K562 (cell line): Measurements from ENCODE around the gene DRAXIN. TPM values are rescaled to one million over a fixed set of nuclear protein-coding genes. Genes with fewer than 3 reads are reported as not detected.
A peak's percentile ranks its signal among the peaks of the same experiment; 100 is the strongest.

Experiments used
- ATAC-seq: fragments of 200-7000 bp; cut with Tn5 transposase; 3 replicates; pipeline ENCODE4 v1.9.1; 2020; ENCODE audit warnings: moderate library complexity
- BruUV-seq: library from RNA; stranded (reverse); fragments of 400-500 nt; replicated peaks from 2 replicates; lab custom pipeline; 2021; lab: Mats Ljungman, UMichigan
- CTCF ChIA-PET: fragments of 300-600 bp; formaldehyde crosslinking; extraction: SDS; loops from one replicate; lab custom pipeline; 2021; ENCODE audit warnings: low intra/inter-chr PET ratio; lab: Yijun Ruan, JAX
- POLR2A ChIA-PET: fragments of 300-600, 350-650 bp; sonication (Branson Sonifier 250); formaldehyde crosslinking; extraction: SDS; loops from one replicate; lab custom pipeline; 2021; ENCODE audit warnings: antibody characterized with exemption, inconsistent platforms; lab: Yijun Ruan, JAX
- DNase-seq, 4 experiments: peaks; one replicate each; pipeline versions ENCODE4 v3.0.0 to v3.0.0-alpha.2; 2011 to 2018; ENCODE audit warnings: low spot score in 3 of 4, mixed read lengths in 3 of 4; ENCODE audit errors: extremely low read depth in 1 of 4
- FAIRE-seq: peaks from 2 replicates; lab custom pipeline; 2011; peaks lifted over from hg19 to GRCh38; lab: Jason Lieb, UNC
- H2AFZ ChIP-seq: 2 replicates; pipeline ENCODE4 v1.6.0; 2011; ENCODE audit warnings: low read depth, low read length, control low read depth, inconsistent platforms
- H3K27ac ChIP-seq: fragments of 200-600 bp; 3 replicates; pipeline ENCODE4 v1.8.0; 2011; ENCODE audit warnings: low read depth, mild to moderate bottlenecking, control low read depth, inconsistent platforms, low read length, moderate library complexity, mixed read lengths; ENCODE audit errors: extremely low read depth
- H3K27me3 ChIP-seq, 2 experiments: fragments of 300-600 bp in 1 of 2; 2 replicates in 1 of 2; 3 replicates in 1 of 2; pipeline versions ENCODE4 v1.6.0 to v1.8.0; 2011; ENCODE audit warnings: inconsistent platforms in 2 of 2, low read length in 2 of 2, mild to moderate bottlenecking in 1 of 2, mixed read lengths in 1 of 2, moderate library complexity in 1 of 2; ENCODE audit not compliant: control insufficient read depth in 2 of 2, insufficient read depth in 2 of 2
- H3K36me3 ChIP-seq: fragments of 300-600 bp; 3 replicates; pipeline ENCODE4 v1.8.0; 2011; ENCODE audit warnings: mild to moderate bottlenecking, low read length, inconsistent platforms; ENCODE audit not compliant: control insufficient read depth, insufficient read depth
- H3K4me1 ChIP-seq, 2 experiments: fragments of 200-600 bp in 1 of 2; replicated peaks in 1 of 2; 2 replicates in 1 of 2; 3 replicates in 1 of 2; pipeline versions ENCODE4 v1.5.1 to v1.8.0; 2011; ENCODE audit warnings: inconsistent platforms in 2 of 2, low read length in 2 of 2, mild to moderate bottlenecking in 1 of 2, mixed read lengths in 1 of 2, moderate library complexity in 1 of 2; ENCODE audit not compliant: control insufficient read depth in 2 of 2, insufficient read depth in 2 of 2
- H3K4me2 ChIP-seq: 2 replicates; pipeline ENCODE4 v1.6.1; 2011; ENCODE audit warnings: low read length, control low read depth, inconsistent platforms, mixed read lengths; ENCODE audit not compliant: insufficient read depth
- H3K4me3 ChIP-seq: fragments of 200-600 bp; sonication (generic), shearing (Covaris generic); 2 replicates; pipeline ENCODE4 v1.5.1; 2016; ENCODE audit warnings: control low read depth, inconsistent platforms
- H3K79me2 ChIP-seq: fragments of 200-600 bp; 3 replicates; pipeline ENCODE4 v1.8.0; 2011; ENCODE audit warnings: low read length, inconsistent platforms; ENCODE audit not compliant: control insufficient read depth, insufficient read depth
- H3K9ac ChIP-seq, 2 experiments: 2 replicates each; pipeline versions ENCODE4 v1.6.0 to v1.6.1; 2011; ENCODE audit warnings: low read depth in 2 of 2, low read length in 2 of 2, control low read depth in 1 of 2, inconsistent platforms in 1 of 2, mild to moderate bottlenecking in 1 of 2, mixed read lengths in 1 of 2; ENCODE audit not compliant: insufficient read depth in 1 of 2
- H3K9me1 ChIP-seq: one replicate; pipeline ENCODE4 v1.6.0; 2011; ENCODE audit warnings: inconsistent platforms, mild to moderate bottlenecking, low read length, moderate library complexity; ENCODE audit not compliant: control insufficient read depth, insufficient read depth
- H3K9me3 ChIP-seq: replicated peaks from 2 replicates; pipeline ENCODE4 v1.5.1; 2011; ENCODE audit warnings: low read depth, low read length, inconsistent platforms; ENCODE audit not compliant: control insufficient read depth, insufficient read depth
- H4K20me1 ChIP-seq: replicated peaks from 2 replicates; pipeline ENCODE4 v1.6.1; 2011; ENCODE audit warnings: low read length, inconsistent platforms, mixed read lengths; ENCODE audit not compliant: control insufficient read depth, insufficient read depth
- BCOR ChIP-seq: fragments of 450-650 bp; IDR thresholded peaks from 2 replicates; pipeline ENCODE4 v1.6.1; 2016
- BHLHE40 ChIP-seq: IDR thresholded peaks from 2 replicates; pipeline ENCODE4 v1.6.1; 2011; ENCODE audit warnings: low read length, improper control_type of control experiment
- E2F6 ChIP-seq, 2 experiments: IDR thresholded peaks; 2 replicates each; pipeline ENCODE4 v1.6.1; 2011; ENCODE audit warnings: borderline replicate concordance in 1 of 2, control low read depth in 1 of 2, low read depth in 1 of 2, low read length in 1 of 2, mild to moderate bottlenecking in 1 of 2, mixed read lengths in 1 of 2, moderate library complexity in 1 of 2; ENCODE audit not compliant: insufficient read depth in 1 of 2, insufficient read length in 1 of 2, poor library complexity in 1 of 2, severe bottlenecking in 1 of 2; ENCODE audit errors: extremely low read depth in 1 of 2
- RAD51 ChIP-seq: fragments of 450-650 bp; IDR thresholded peaks from 2 replicates; pipeline ENCODE4 v1.7.1; 2016; ENCODE audit warnings: low read depth, mild to moderate bottlenecking, borderline replicate concordance
- RBFOX2 ChIP-seq: fragments of 200-400 bp; formaldehyde crosslinking; IDR thresholded peaks from 2 replicates; pipeline ENCODE4 v1.6.1; 2017; ENCODE audit warnings: low read depth, mild to moderate bottlenecking, low read length, moderate library complexity
- RFX5 ChIP-seq: IDR thresholded peaks from 2 replicates; pipeline ENCODE4 v1.6.1; 2011; ENCODE audit warnings: low read depth, mild to moderate bottlenecking, improper control_type of control experiment, low read length
- TAF1 ChIP-seq: IDR thresholded peaks from 2 replicates; pipeline ENCODE4 v1.6.1; 2011; ENCODE audit warnings: mild to moderate bottlenecking, low read length, moderate library complexity; ENCODE audit not compliant: insufficient read depth, control insufficient read depth, severe bottlenecking; ENCODE audit errors: extremely low read depth
- TCF3 ChIP-seq: sonication (generic); formaldehyde crosslinking; IDR thresholded peaks from 2 replicates; pipeline ENCODE4 v1.4.0; 2020; ENCODE audit warnings: mild to moderate bottlenecking, missing genetic modification reagents
- TEAD4 ChIP-seq, 2 experiments: sonication (generic) in 1 of 2; formaldehyde crosslinking in 1 of 2; IDR thresholded peaks; 2 replicates each; pipeline versions ENCODE4 v1.6.1 to v1.8.0; 2012 to 2022; ENCODE audit warnings: borderline replicate concordance in 1 of 2, inconsistent platforms in 1 of 2, low read length in 1 of 2, mild to moderate bottlenecking in 1 of 2, missing genetic modification reagents in 1 of 2
- ZNF431 ChIP-seq: sonication (generic); formaldehyde crosslinking; IDR thresholded peaks from 2 replicates; pipeline ENCODE4 v1.8.0; 2022; ENCODE audit warnings: mild to moderate bottlenecking, missing genetic modification reagents
- ZNF551 ChIP-seq: fragments of 250-450 bp; sonication (Bioruptor Pico); IDR thresholded peaks from 2 replicates; pipeline ENCODE4 v1.5.0; 2021; ENCODE audit warnings: mild to moderate bottlenecking, moderate library complexity
- WGBS: fragments of 100-300 bp; shearing (Covaris generic); methylation state at CpG from one replicate; pipeline ENCODE4 v1.1.6; 2016; ENCODE audit warnings: low coverage, mixed read lengths; ENCODE audit not compliant: insufficient coverage; ENCODE audit errors: missing lambda C conversion rate; 5-methylcytosine and 5-hydroxymethylcytosine counted together
- in situ Hi-C: fragments of 300-500 bp; cut with MboI; formaldehyde crosslinking; loops from 4 replicates; pipeline ENCODE4 v1.15.0; 2018; ENCODE audit warnings: inconsistent platforms, mixed read lengths
- intact Hi-C: fragments of 100-400 bp; cut with micrococcal nuclease; formaldehyde crosslinking; loops from 2 replicates; pipeline ENCODE4 v1.14.2; 2022
- polyA plus RNA-seq, 8 experiments: library from polyadenylated mRNA; depleted of rRNA in 4 of 8; stranded (reverse) in 5 of 8; unstranded in 3 of 8; fragments of >200 nt; fragmentation: Nextera tagmentation in 2 of 8; fragmentation: Illumina TruSeq in 1 of 8; extraction: Ambion mirVana in 2 of 8; extraction: Trizol in 1 of 8; gene quantifications; 2 replicates each; pipeline versions ENCODE4 v1.2.1 to v1.2.3, GENCODE V29; 2011 to 2014; ENCODE audit warnings: inconsistent platforms in 1 of 8, missing spikeins in 1 of 8
- total RNA-seq, 7 experiments: library from RNA; depleted of rRNA in 6 of 7; stranded (reverse); fragments of >200 nt in 6 of 7; fragmentation: Illumina TruSeq in 2 of 7; extraction: Trizol in 2 of 7; gene quantifications; 2 replicates each; pipeline versions ENCODE4 v1.2.1 to v1.2.3, GENCODE V29; 2011 to 2021; ENCODE audit warnings: low replicate concordance in 1 of 7

The DRAXIN gene
- total and polyA plus RNA-seq, 9 of the 15 experiments (the other 6 are each of a cell fraction or from before 2014, with no cell fraction given), result 0.01 to 0.04 (median 0.01) TPM; not detected in 6

- TF ChIP-seq BHLHE40, result peak; percentile 78
- 0 out of 2 replicates have a peak, but pooled peaks have one; percentile 43 for TF ChIP-seq ZNF431 (CRISPR knock-in tag)
- TF ChIP-seq TEAD4 (IDR thresholded peaks at IDR 0.05; ENCODE audit: low read length), result no peak
- TF ChIP-seq TEAD4 (CRISPR knock-in tag; IDR thresholded peaks at IDR 0.05; ENCODE audit: borderline replicate concordance), result peak; percentile 4; the same call in 1 of the 2 replicates
- peak; percentile 52 for TF ChIP-seq RBFOX2
- TF ChIP-seq E2F6 (IDR thresholded peaks at IDR 0.05; ENCODE audit: borderline replicate concordance in 1 of 2, extremely low read depth in 1 of 2, insufficient read depth in 1 of 2, insufficient read length in 1 of 2, low read depth in 1 of 2, low read length in 1 of 2, poor library complexity in 1 of 2, severe bottlenecking in 1 of 2), result peak; percentile 93 to 96
- TF ChIP-seq RAD51, result peak; percentile 37; the same call in 1 of the 2 replicates
- no peak for TF ChIP-seq TCF3 (CRISPR knock-in tag)
Observed at GRCh38 chr1:11761988-11762406, 70.5 kb downstream of the DRAXIN start, which contains the start of gene C1orf167 (continued).

GRCh38 chr1:11764115-11764514 is 72.6 kb downstream of the DRAXIN start:
- H3K36me3 ChIP-seq, result no peaks in the 10 kb centered on the region
- FAIRE-seq (no peak), ATAC-seq (peak; percentile 12; the same call in 1 of the 3 replicates), DNase-seq (no peak)
- TF ChIP-seq ZNF551 (CRISPR knock-in tag), result no peak
- no peak for TF ChIP-seq TAF1
- no peak for TF ChIP-seq RFX5
- no peak for TF ChIP-seq BCOR
- POLR2A ChIA-PET, result interaction anchor here (0.6 to 3.9 kb wide), 11 partner anchors 8 to 554 kb away, joined by 3 to 18 read pairs (median 5); no protein-coding TSS in a partner anchor
- no peaks in the 10 kb centered on the region for H4K20me1 ChIP-seq
- H2AFZ ChIP-seq, result no peak overlapping the region
- no peaks in the 10 kb centered on the region for H3K9me1 ChIP-seq
- CTCF ChIA-PET, result no interaction called here
- H3K27me3 ChIP-seq, result no peaks in the 10 kb centered on the region
- in situ Hi-C loops, result no loop called here
- no peak overlapping the region for H3K4me2 ChIP-seq
- intact Hi-C loops, result no loop called here
- no peak overlapping the region for H3K4me3 ChIP-seq
- H3K9me3 ChIP-seq, result no peaks in the 10 kb centered on the region
- peak overlapping the region in 1 of 2 experiments; percentile 65; a peak in 2 of 4 replicates for H3K9ac ChIP-seq
- H3K79me2 ChIP-seq, result no peaks in the 10 kb centered on the region
- no peak overlapping the region for H3K27ac ChIP-seq
- 65% methylated on average over 3 of the region's 3 CpGs for WGBS
- BruUV-seq, result no TSS peak
- peaks cover 13 to 50% of the 10 kb centered on the region in 2 experiments; a peak in 4 of 5 replicates for H3K4me1 ChIP-seq
